ENCODE data around the gene HOXC9.

HOXC9 gene

GRCh38 chr12:54052438-54053002 lies 52.6 kb downstream of the HOXC9 start:
- H3K4me3 ChIP-seq (ENCODE audit: control insufficient read depth, low read depth, low read length): peak overlapping the region; percentile 76
- no peak for TF ChIP-seq CTCF (conservative IDR thresholded peaks at IDR 0.05; ENCODE audit: control insufficient read depth, insufficient read depth, low read depth, low read length)
- DNase-seq (ENCODE audit: low read depth): peak; percentile 66

Data from fibroblast of mammary gland (primary cell).